Activated B cell treated with CpG ODN at 0.5 μM for 24 hours (primary cell): ENCODE data around the gene RBMS1. TPM values are rescaled to one million over a fixed set of nuclear protein-coding genes. Genes with fewer than 3 reads are reported as not detected.
"Not testable (repeated sequence)": the region's sequence is repeated elsewhere in the genome, so short reads cannot be mapped to it uniquely, and the experiment has no call there.

Experiments
- ATAC-seq: fragments of 200-7000 bp; cut with Tn5 transposase; one replicate; pipeline ENCODE4 v1.10.0; 2021; ENCODE audit warnings: low read depth, mild to moderate bottlenecking, moderate library complexity
- CTCF ChIA-PET: fragments of 350-600 bp; sonication (Branson Sonifier 250); formaldehyde crosslinking; loops from one replicate; lab custom pipeline; 2021; ENCODE audit warnings: antibody characterized with exemption; lab: Charles Lee
- POLR2A ChIA-PET: fragments of 350-600 bp; sonication (Branson Sonifier 250); formaldehyde crosslinking; loops from one replicate; lab custom pipeline; 2021; ENCODE audit warnings: antibody characterized with exemption; lab: Charles Lee
- DNase-seq: peaks from one replicate; pipeline ENCODE4 v3.0.0; 2022
- H3K27ac Mint-ChIP-seq: one replicate; pipeline ENCODE4 v1.8.0; 2020; ENCODE audit warnings: mixed read lengths
- H3K27me3 Mint-ChIP-seq: one replicate; pipeline ENCODE4 v1.8.0; 2021; ENCODE audit warnings: mixed read lengths
- H3K36me3 Mint-ChIP-seq: one replicate; pipeline ENCODE4 v1.8.0; 2021; ENCODE audit warnings: low read depth, mixed read lengths
- H3K4me1 Mint-ChIP-seq: one replicate; pipeline ENCODE4 v1.8.0; 2021; ENCODE audit warnings: mixed read lengths
- H3K4me3 Mint-ChIP-seq: one replicate; pipeline ENCODE4 v1.8.0; 2020; ENCODE audit warnings: mild to moderate bottlenecking, mixed read lengths
- H3K9me3 Mint-ChIP-seq: one replicate; pipeline ENCODE4 v1.8.0; 2020; ENCODE audit warnings: mixed read lengths
- intact Hi-C: fragments of 100-400 bp; cut with micrococcal nuclease; formaldehyde crosslinking; loops from one replicate; pipeline ENCODE4 v1.15.1; 2024
- total RNA-seq: library from RNA; stranded (reverse); gene quantifications from 2 replicates; pipeline ENCODE4 v1.2.3, GENCODE V29; 2022
- TF ChIP-seq, protein P1 (sequence below): fragments of 200-600 bp; IDR thresholded peaks from one replicate; pipeline ENCODE4 v1.8.0; 2022; ENCODE audit warnings: antibody characterized with exemption, mild to moderate bottlenecking

RBMS1 gene
- total RNA-seq, 1 donor from 2014 or later = 30.9 TPM

DNA sequence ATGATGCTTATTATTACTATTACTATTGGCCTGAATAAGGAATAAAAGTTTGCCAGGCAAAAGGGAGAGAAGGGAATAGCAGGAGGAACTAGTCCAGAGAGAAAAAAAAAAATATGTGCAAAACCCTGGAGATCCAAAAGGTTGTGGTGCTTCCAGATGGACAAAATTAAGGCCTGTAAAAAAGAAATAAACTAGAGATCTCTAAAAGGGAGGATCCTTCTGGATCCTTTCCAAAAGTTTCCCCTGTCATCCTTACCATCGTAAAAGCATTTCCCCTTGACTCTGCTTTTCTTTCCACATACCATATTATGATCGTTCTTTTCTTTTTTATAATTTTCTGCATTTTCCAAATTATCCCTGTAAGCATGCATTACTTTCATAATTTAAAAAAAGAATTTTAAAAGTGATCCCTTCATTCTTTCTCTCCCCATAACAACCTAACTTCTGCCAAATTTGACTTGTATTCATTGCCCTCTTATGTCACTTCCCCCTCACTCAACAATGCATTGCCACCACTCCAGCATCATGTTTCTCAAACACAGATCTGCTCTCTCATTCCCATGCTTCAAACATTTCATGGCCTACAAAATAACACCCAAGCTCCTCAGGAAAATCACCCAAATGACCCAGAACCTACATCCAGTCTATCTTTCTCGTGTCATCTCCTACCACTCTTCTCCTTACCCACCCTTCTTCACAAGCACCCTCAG, 40.3 kb downstream of the RBMS1 start:
- H3K27me3 Mint-ChIP-seq = peaks cover 2% of the 10 kb centered on the region

GRCh38 chr2:160450486-160450885, 43.1 kb downstream of the RBMS1 start:
- ChIA-PET CTCF (interaction anchor here (0.6 kb wide), 2 partner anchors 442 to 1676 kb away, joined by 3 to 4 read pairs; no protein-coding TSS in a partner anchor), POLR2A (no interaction called here)
- DNase-seq = no peak
- no peak for ATAC-seq
- no peaks in the 10 kb centered on the region for H3K36me3 Mint-ChIP-seq
- no peaks in the 10 kb centered on the region for H3K9me3 Mint-ChIP-seq
- H3K4me1 Mint-ChIP-seq = no peaks in the 10 kb centered on the region
- TF ChIP-seq, protein P1, sequence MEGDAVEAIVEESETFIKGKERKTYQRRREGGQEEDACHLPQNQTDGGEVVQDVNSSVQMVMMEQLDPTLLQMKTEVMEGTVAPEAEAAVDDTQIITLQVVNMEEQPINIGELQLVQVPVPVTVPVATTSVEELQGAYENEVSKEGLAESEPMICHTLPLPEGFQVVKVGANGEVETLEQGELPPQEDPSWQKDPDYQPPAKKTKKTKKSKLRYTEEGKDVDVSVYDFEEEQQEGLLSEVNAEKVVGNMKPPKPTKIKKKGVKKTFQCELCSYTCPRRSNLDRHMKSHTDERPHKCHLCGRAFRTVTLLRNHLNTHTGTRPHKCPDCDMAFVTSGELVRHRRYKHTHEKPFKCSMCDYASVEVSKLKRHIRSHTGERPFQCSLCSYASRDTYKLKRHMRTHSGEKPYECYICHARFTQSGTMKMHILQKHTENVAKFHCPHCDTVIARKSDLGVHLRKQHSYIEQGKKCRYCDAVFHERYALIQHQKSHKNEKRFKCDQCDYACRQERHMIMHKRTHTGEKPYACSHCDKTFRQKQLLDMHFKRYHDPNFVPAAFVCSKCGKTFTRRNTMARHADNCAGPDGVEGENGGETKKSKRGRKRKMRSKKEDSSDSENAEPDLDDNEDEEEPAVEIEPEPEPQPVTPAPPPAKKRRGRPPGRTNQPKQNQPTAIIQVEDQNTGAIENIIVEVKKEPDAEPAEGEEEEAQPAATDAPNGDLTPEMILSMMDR = no peak
- H3K4me3 Mint-ChIP-seq = no peak overlapping the region
- no peak overlapping the region for H3K27ac Mint-ChIP-seq
- intact Hi-C loops = no loop called here
- H3K27me3 Mint-ChIP-seq = no peaks in the 10 kb centered on the region

More for the DNA sequence above, 40.3 kb downstream of the RBMS1 start:
- POLR2A ChIA-PET = no interaction called here
- Mint-ChIP-seq H3K4me1 (no peaks in the 10 kb centered on the region), H3K4me3 (no peak overlapping the region), H3K27ac (no peak overlapping the region), H3K36me3 (no peaks in the 10 kb centered on the region), H3K9me3 (no peaks in the 10 kb centered on the region)
- DNase-seq = no peak
- TF ChIP-seq, protein P1 = no peak
- intact Hi-C loops = no loop called here
- no peak for ATAC-seq
- CTCF ChIA-PET = no interaction called here

GRCh38 chr2:160448821-160449220, 44.8 kb downstream of the RBMS1 start:
- intact Hi-C loops, POLR2A ChIA-PET, H3K4me1 Mint-ChIP-seq, H3K27me3 Mint-ChIP-seq, H3K9me3 Mint-ChIP-seq, CTCF ChIA-PET, H3K36me3 Mint-ChIP-seq, H3K27ac Mint-ChIP-seq, DNase-seq, H3K4me3 Mint-ChIP-seq, ATAC-seq: not testable (repeated sequence)

GRCh38 chr2:160445673-160446072, 47.9 kb downstream of the RBMS1 start:
- intact Hi-C loops = no loop called here
- H3K27me3 Mint-ChIP-seq = no peaks in the 10 kb centered on the region
- TF ChIP-seq, protein P1 = no peak
- no peak for DNase-seq
- ChIA-PET POLR2A (no interaction called here), CTCF (no interaction called here)
- H3K4me3 Mint-ChIP-seq = no peak overlapping the region
- no peak for ATAC-seq
- no peaks in the 10 kb centered on the region for H3K9me3 Mint-ChIP-seq
- no peak overlapping the region for H3K27ac Mint-ChIP-seq
- no peaks in the 10 kb centered on the region for H3K4me1 Mint-ChIP-seq
- H3K36me3 Mint-ChIP-seq = no peaks in the 10 kb centered on the region

DNA sequence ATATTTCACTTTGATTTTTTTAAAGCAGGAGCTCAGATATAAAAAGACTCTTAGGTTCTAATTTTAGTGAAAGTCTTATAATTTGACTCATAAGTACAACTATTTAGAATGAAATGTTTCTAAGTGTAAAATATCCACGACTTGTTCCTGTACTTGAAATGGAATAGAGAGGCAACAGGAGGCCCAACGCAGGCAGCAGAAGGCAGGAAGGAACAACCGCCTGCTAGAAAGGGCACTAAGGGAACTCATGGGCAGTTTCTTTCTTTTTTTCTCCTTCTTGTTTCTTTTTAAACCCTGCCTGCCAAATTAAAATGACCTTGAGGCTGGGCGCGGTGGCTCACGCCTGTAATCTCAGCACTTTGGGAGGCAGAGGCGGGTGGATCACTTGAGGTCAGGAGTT, 51.0 kb downstream of the RBMS1 start:
- POLR2A ChIA-PET = no interaction called here
- H3K27me3 Mint-ChIP-seq = peaks cover 3% of the 10 kb centered on the region
- TF ChIP-seq, protein P1 = no peak
- no peak overlapping the region for H3K4me3 Mint-ChIP-seq
- no peaks in the 10 kb centered on the region for H3K36me3 Mint-ChIP-seq
- no peak for ATAC-seq
- intact Hi-C loops = no loop called here
- no peaks in the 10 kb centered on the region for H3K4me1 Mint-ChIP-seq
- CTCF ChIA-PET = no interaction called here
- no peaks in the 10 kb centered on the region for H3K9me3 Mint-ChIP-seq
- no peak overlapping the region for H3K27ac Mint-ChIP-seq
- DNase-seq = no peak
